SU-DHL-6 (cell line): ENCODE results near the gene KCTD1.

Experiments
- H2AFZ ChIP-seq: fragments of 200-600 bp; sonication (generic); 2 replicates; pipeline ENCODE4 v1.6.1; 2014; ENCODE audit warnings: low read depth, mild to moderate bottlenecking, moderate library complexity, mixed read lengths, antibody characterized with exemption, low read length; ENCODE audit not compliant: severe bottlenecking
- H3F3A ChIP-seq: fragments of 200-600 bp; shearing (Covaris generic); 2 replicates; pipeline ENCODE4 v1.6.0; 2016; ENCODE audit warnings: antibody characterized with exemption, mild to moderate bottlenecking; ENCODE audit not compliant: insufficient read depth
- H3K27ac ChIP-seq: fragments of 200-600 bp; sonication (generic); 2 replicates; pipeline ENCODE4 v1.5.1; 2016; ENCODE audit warnings: low read depth, mild to moderate bottlenecking, low read length, moderate library complexity, mixed read lengths
- H3K27me3 ChIP-seq: fragments of 200-600 bp; sonication (generic), shearing (Covaris generic); 2 replicates; pipeline ENCODE4 v1.6.0; 2014; ENCODE audit warnings: mild to moderate bottlenecking, low read length
- H3K36me3 ChIP-seq: fragments of 200-600 bp; sonication (generic); 2 replicates; pipeline ENCODE4 v1.6.1; 2014; ENCODE audit warnings: mild to moderate bottlenecking, low read length, mixed read lengths
- H3K4me2 ChIP-seq: fragments of 300-600, 200-600 bp; shearing (Covaris generic), sonication (generic); 2 replicates; pipeline ENCODE4 v1.6.0; 2014; ENCODE audit warnings: low read length, low read depth, mild to moderate bottlenecking; ENCODE audit not compliant: poor library complexity, severe bottlenecking
- H3K4me3 ChIP-seq: fragments of 200-600 bp; sonication (generic); 2 replicates; pipeline ENCODE4 v1.5.1; 2014; ENCODE audit warnings: antibody characterized with exemption, low read length, mild to moderate bottlenecking, mixed read lengths; ENCODE audit not compliant: insufficient read depth, poor library complexity, severe bottlenecking
- H3K79me2 ChIP-seq: fragments of 200-600 bp; sonication (generic); 2 replicates; pipeline ENCODE4 v1.6.1; 2014; ENCODE audit warnings: mild to moderate bottlenecking, low read length, moderate library complexity; ENCODE audit not compliant: insufficient read depth
- H3K9ac ChIP-seq: fragments of 200-600 bp; sonication (generic); 2 replicates; pipeline ENCODE4 v1.7.0; 2014; ENCODE audit warnings: mild to moderate bottlenecking, low read length
- H3K9me2 ChIP-seq: fragments of 200-600 bp; sonication (generic); replicated peaks from 2 replicates; pipeline ENCODE4 v1.6.1; 2014; ENCODE audit warnings: low read length; ENCODE audit not compliant: insufficient read depth
- H3K9me3 ChIP-seq: fragments of 200-600 bp; sonication (generic); 2 replicates; pipeline ENCODE4 v1.6.1; 2014; ENCODE audit warnings: low read length, mixed read lengths; ENCODE audit not compliant: insufficient read depth
- H4K20me1 ChIP-seq: fragments of 200-600 bp; sonication (generic); 2 replicates; pipeline ENCODE4 v1.6.1; 2014; ENCODE audit warnings: low read depth, mild to moderate bottlenecking, antibody characterized with exemption, low read length, moderate library complexity, mixed read lengths
- EZH2phosphoT487 ChIP-seq: fragments of 200-600 bp; sonication (generic), shearing (Covaris generic); conservative IDR thresholded peaks from 2 replicates; pipeline ENCODE4 v1.6.1; 2018; ENCODE audit warnings: mild to moderate bottlenecking, antibody characterized with exemption, low read length, moderate library complexity, mixed read lengths
- TF ChIP-seq, protein P1 (sequence below): fragments of 200-600 bp; sonication (generic); IDR thresholded peaks from one replicate; pipeline ENCODE4 v1.5.1; 2017; ENCODE audit warnings: antibody characterized with exemption, mild to moderate bottlenecking, low read length, moderate library complexity; ENCODE audit not compliant: insufficient read depth, poor library complexity, severe bottlenecking

Gene KCTD1

DNA sequence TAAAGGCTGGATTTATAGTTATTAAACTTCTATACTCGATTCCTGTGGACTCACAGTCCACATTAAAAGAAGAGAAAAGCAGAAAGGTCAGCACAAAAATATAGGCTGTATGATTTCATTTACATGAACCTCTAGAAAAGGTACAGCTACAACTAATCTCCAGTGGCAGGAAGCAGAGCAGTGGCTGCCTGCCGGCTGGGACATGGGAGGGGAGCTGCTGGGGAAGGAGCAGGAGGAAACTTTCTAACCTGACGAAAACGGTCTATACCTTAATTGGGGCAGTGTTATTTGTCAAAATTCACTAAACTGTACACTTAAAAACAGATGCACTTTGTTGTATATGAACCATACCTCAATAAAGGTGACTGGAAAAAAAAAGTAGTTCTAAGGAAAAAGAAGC, 26.7 kb downstream of the KCTD1 start:
- Histone ChIP-seq H2AFZ (no peak overlapping the region), H3K4me2 (no peak overlapping the region), H4K20me1 (no peaks in the 10 kb centered on the region), H3K9ac (no peak overlapping the region), H3K4me3 (no peak overlapping the region), H3F3A (no peaks in the 10 kb centered on the region), H3K9me3 (no peaks in the 10 kb centered on the region), H3K9me2 (no peaks in the 10 kb centered on the region), H3K79me2 (no peaks in the 10 kb centered on the region), H3K36me3 (no peaks in the 10 kb centered on the region), H3K27me3 (no peaks in the 10 kb centered on the region), H3K27ac (no peak overlapping the region)
- TF ChIP-seq EZH2phosphoT487, result no peak
- TF ChIP-seq, protein P1, sequence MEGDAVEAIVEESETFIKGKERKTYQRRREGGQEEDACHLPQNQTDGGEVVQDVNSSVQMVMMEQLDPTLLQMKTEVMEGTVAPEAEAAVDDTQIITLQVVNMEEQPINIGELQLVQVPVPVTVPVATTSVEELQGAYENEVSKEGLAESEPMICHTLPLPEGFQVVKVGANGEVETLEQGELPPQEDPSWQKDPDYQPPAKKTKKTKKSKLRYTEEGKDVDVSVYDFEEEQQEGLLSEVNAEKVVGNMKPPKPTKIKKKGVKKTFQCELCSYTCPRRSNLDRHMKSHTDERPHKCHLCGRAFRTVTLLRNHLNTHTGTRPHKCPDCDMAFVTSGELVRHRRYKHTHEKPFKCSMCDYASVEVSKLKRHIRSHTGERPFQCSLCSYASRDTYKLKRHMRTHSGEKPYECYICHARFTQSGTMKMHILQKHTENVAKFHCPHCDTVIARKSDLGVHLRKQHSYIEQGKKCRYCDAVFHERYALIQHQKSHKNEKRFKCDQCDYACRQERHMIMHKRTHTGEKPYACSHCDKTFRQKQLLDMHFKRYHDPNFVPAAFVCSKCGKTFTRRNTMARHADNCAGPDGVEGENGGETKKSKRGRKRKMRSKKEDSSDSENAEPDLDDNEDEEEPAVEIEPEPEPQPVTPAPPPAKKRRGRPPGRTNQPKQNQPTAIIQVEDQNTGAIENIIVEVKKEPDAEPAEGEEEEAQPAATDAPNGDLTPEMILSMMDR, result no peak

DNA sequence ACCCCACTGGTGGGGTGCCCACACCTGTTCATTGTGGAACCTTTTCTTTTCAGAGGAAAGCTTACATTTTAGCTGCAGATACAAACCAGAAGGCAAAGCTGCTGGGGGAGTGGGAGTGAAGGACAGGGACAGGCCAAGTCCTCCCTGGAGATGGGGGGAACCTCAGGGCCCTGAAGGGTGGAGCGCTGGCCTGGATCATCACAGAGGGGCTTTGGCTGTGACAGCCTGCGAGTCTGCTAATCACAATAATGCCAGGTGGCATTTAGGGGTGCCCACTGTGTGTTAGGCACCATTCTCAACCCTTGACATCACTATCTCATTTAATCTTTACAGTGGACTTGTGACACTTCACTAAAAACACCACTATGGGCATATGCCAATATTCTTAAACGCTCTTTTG, 27.4 kb downstream of the KCTD1 start:
- Histone ChIP-seq H3K9me2 (no peaks in the 10 kb centered on the region), H3K27ac (no peak overlapping the region), H3K4me2 (no peak overlapping the region), H3K36me3 (no peaks in the 10 kb centered on the region), H3K4me3 (no peak overlapping the region), H4K20me1 (no peaks in the 10 kb centered on the region), H3F3A (no peaks in the 10 kb centered on the region), H3K79me2 (no peaks in the 10 kb centered on the region), H2AFZ (no peak overlapping the region), H3K27me3 (no peaks in the 10 kb centered on the region), H3K9ac (no peak overlapping the region), H3K9me3 (no peaks in the 10 kb centered on the region)
- no peak for TF ChIP-seq EZH2phosphoT487
- TF ChIP-seq, protein P1, result no peak

DNA sequence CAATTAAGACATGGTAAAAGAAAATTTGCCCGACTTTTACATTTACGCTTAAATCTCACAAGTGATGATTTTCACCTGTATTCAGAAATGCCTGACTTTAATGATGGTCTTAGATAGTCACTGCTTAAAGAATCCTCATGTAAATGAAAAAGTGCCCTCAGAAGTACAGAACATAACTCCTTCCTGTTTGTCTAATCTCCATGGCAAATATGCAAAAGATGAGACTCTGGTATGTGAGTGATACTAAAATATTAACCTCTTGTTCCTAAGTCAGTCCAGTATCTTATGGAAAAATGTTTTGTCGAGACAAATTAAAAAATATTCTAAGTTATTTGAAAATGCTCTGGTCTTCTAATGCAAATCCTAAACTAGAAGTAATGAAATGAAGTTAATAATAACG, 29.2 kb downstream of the KCTD1 start:
- Histone ChIP-seq H3K27ac (no peak overlapping the region), H3K9me3 (no peaks in the 10 kb centered on the region), H3K9me2 (no peaks in the 10 kb centered on the region), H3K9ac (no peak overlapping the region), H3K36me3 (no peaks in the 10 kb centered on the region), H3K79me2 (no peaks in the 10 kb centered on the region), H3F3A (no peaks in the 10 kb centered on the region), H3K4me3 (no peak overlapping the region), H4K20me1 (no peaks in the 10 kb centered on the region), H3K27me3 (no peaks in the 10 kb centered on the region), H3K4me2 (no peak overlapping the region), H2AFZ (no peak overlapping the region)
- TF ChIP-seq, protein P1, result no peak
- TF ChIP-seq EZH2phosphoT487, result no peak

DNA sequence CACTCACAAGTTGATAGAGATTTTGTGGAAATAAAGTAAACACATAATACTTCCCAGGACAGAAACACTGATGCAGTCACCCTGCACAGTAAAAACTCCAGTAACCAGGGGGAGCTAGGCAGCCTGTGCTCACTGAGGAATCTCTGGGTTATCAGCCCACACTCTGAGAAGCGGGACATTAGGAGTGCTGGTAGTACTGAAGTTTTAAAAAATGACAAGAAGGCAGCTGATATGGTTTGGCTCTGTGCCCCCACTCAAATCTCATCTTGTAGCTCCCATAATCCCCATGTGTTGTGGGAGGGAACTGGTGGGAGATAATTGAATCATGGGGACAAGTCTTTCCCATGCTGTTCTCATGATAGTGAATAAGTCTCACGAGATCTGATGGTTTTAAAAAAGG, 31.4 kb downstream of the KCTD1 start:
- Histone ChIP-seq H3K27me3 (no peaks in the 10 kb centered on the region), H3K9ac (no peak overlapping the region), H3K27ac (no peak overlapping the region), H3K4me2 (no peak overlapping the region), H3K9me3 (no peaks in the 10 kb centered on the region), H3K9me2 (no peaks in the 10 kb centered on the region), H3K4me3 (no peak overlapping the region), H4K20me1 (no peaks in the 10 kb centered on the region), H2AFZ (no peak overlapping the region), H3K79me2 (no peaks in the 10 kb centered on the region), H3F3A (no peaks in the 10 kb centered on the region), H3K36me3 (no peaks in the 10 kb centered on the region)
- TF ChIP-seq EZH2phosphoT487, result no peak
